Breast epithelium (tissue), 3 donors: ENCODE results near the gene CNOT11.
"Not testable (repeated sequence)": the region's sequence is repeated elsewhere in the genome, so short reads cannot be mapped to it uniquely, and the experiment has no call there.

Source experiments
- POLR2A ChIP-seq: fragments of 450-650 bp; IDR thresholded peaks from one replicate; pipeline ENCODE4 v1.6.1; 2016; ENCODE audit warnings: antibody characterized with exemption, mild to moderate bottlenecking, moderate library complexity
- POLR2AphosphoS5 ChIP-seq, 3 donors: sonication (generic); formaldehyde crosslinking; IDR thresholded peaks; one replicate each; pipeline ENCODE4 v1.6.1; 2017; ENCODE audit warnings: antibody characterized with exemption in 3 of 3
- TF ChIP-seq, protein P1 (sequence below), 3 donors: fragments of 450-650 bp; IDR thresholded peaks; one replicate each; pipeline ENCODE4 v1.5.1; 2016 to 2017; ENCODE audit warnings: antibody characterized with exemption in 3 of 3, mild to moderate bottlenecking in 3 of 3, moderate library complexity in 3 of 3

DNA sequence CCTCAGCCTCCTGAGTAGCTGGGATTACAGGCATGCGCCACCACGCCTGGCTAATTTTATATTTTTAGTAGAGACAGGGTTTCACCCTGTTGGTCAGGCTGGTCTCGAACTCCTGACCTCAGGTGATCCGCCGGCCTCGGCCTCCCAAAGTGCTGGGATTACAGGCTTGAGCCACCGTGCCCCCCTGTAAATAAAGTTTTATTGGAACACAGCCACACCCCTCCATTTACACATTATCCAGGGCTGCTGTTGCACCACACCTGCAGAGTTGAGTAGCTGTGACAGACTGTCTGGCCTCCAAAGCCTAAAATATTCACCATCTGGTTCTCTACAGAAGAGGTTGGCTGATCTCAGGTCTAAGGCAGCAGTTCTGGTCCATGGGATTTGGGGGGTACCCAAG lies 32.6 kb upstream of the CNOT11 start:
- TF ChIP-seq POLR2A; POLR2AphosphoS5 (IDR thresholded peaks at IDR 0.05): not testable (repeated sequence)
- TF ChIP-seq, protein P1, sequence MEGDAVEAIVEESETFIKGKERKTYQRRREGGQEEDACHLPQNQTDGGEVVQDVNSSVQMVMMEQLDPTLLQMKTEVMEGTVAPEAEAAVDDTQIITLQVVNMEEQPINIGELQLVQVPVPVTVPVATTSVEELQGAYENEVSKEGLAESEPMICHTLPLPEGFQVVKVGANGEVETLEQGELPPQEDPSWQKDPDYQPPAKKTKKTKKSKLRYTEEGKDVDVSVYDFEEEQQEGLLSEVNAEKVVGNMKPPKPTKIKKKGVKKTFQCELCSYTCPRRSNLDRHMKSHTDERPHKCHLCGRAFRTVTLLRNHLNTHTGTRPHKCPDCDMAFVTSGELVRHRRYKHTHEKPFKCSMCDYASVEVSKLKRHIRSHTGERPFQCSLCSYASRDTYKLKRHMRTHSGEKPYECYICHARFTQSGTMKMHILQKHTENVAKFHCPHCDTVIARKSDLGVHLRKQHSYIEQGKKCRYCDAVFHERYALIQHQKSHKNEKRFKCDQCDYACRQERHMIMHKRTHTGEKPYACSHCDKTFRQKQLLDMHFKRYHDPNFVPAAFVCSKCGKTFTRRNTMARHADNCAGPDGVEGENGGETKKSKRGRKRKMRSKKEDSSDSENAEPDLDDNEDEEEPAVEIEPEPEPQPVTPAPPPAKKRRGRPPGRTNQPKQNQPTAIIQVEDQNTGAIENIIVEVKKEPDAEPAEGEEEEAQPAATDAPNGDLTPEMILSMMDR (IDR thresholded peaks at IDR 0.05) = not testable (repeated sequence)
